ENCODE data around the gene EXOC1. TPM values are rescaled to one million over a fixed set of nuclear protein-coding genes. Genes with fewer than 3 reads are reported as not detected.

The EXOC1 gene
- total and polyA plus RNA-seq, 2 experiments from 2014 or later, result 13.4 to 22.2 TPM

DNA sequence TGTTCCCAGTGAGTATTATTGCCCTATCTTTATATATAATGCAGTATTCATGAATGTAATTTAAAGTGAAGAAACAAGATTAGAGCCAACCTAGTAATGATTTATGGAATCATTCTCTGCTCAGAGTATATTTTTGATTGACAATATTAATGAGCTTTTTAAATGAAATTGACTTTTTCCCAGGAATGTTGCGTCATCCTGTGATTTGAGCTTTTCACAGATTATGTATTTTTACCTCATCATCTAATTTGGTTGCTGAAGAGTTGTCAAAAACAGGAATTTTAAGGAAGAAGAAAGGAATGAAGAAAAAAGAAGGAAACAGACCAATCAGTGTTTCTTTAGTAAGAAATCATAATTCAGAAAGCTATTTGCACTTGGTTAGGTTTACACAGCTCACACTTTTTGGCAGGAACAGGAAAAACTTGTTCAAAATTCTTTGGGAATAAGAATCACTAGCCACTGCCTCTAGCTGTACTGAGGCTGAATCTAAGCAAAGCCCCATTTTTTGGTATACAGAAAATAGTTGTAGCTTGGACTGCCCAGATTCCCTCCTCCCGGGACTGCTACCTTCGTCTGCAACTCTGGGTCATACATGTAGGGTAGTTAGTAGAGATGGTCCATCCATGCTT, 27.3 kb downstream of the EXOC1 start:
- Mint-ChIP-seq H3K4me3 (no peak overlapping the region), H3K27me3 (ENCODE audit: insufficient read depth, low read depth, poor library complexity) (no peaks in the 10 kb centered on the region), H3K9me3 (no peaks in the 10 kb centered on the region), H3K27ac (no peak overlapping the region), H3K4me1 (peaks cover 5% of the 10 kb centered on the region; the same call in 2 of the 3 replicates), H3K36me3 (ENCODE audit: low read depth) (peaks cover 19% of the 10 kb centered on the region)
- ATAC-seq (no peak), DNase-seq (ENCODE audit: low spot score) (no peak)
- H3F3A ChIP-seq (replicated peaks; ENCODE audit: low read depth), result no peaks in the 10 kb centered on the region
- no peaks in the 10 kb centered on the region for H3K9me2 ChIP-seq (ENCODE audit: insufficient read depth)
- H3K4me3 ChIP-seq, result no peak overlapping the region
- no peak overlapping the region for H3K27ac ChIP-seq (ENCODE audit: low read depth)
- H4K20me1 ChIP-seq (replicated peaks; ENCODE audit: insufficient read depth), result no peaks in the 10 kb centered on the region; the same call in 1 of the 2 replicates
- H3K27me3 ChIP-seq (ENCODE audit: insufficient read depth), result no peaks in the 10 kb centered on the region
- TF ChIP-seq EZH2 (IDR thresholded peaks at IDR 0.05; ENCODE audit: low read depth, unreplicated experiment) (no peak), ZNF114 (CRISPR knock-in tag; IDR thresholded peaks at IDR 0.05) (no peak), NANOG (IDR thresholded peaks at IDR 0.05; ENCODE audit: borderline replicate concordance) (no peak), STAT1 (IDR thresholded peaks at IDR 0.05; ENCODE audit: unreplicated experiment) (no peak), POLR2AphosphoS5 (IDR thresholded peaks at IDR 0.05; ENCODE audit: low read depth) (no peak), CREB1 (CRISPR knock-in tag; IDR thresholded peaks at IDR 0.05; ENCODE audit: low read depth) (no peak), JUNB (IDR thresholded peaks at IDR 0.05; ENCODE audit: unreplicated experiment) (no peak), EZH2phosphoT487 (IDR thresholded peaks at IDR 0.05; ENCODE audit: unreplicated experiment) (no peak)
- TF ChIP-seq, protein P1, sequence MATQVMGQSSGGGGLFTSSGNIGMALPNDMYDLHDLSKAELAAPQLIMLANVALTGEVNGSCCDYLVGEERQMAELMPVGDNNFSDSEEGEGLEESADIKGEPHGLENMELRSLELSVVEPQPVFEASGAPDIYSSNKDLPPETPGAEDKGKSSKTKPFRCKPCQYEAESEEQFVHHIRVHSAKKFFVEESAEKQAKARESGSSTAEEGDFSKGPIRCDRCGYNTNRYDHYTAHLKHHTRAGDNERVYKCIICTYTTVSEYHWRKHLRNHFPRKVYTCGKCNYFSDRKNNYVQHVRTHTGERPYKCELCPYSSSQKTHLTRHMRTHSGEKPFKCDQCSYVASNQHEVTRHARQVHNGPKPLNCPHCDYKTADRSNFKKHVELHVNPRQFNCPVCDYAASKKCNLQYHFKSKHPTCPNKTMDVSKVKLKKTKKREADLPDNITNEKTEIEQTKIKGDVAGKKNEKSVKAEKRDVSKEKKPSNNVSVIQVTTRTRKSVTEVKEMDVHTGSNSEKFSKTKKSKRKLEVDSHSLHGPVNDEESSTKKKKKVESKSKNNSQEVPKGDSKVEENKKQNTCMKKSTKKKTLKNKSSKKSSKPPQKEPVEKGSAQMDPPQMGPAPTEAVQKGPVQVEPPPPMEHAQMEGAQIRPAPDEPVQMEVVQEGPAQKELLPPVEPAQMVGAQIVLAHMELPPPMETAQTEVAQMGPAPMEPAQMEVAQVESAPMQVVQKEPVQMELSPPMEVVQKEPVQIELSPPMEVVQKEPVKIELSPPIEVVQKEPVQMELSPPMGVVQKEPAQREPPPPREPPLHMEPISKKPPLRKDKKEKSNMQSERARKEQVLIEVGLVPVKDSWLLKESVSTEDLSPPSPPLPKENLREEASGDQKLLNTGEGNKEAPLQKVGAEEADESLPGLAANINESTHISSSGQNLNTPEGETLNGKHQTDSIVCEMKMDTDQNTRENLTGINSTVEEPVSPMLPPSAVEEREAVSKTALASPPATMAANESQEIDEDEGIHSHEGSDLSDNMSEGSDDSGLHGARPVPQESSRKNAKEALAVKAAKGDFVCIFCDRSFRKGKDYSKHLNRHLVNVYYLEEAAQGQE (IDR thresholded peaks at IDR 0.05; ENCODE audit: unreplicated experiment), result no peak
- TF ChIP-seq, protein P2, sequence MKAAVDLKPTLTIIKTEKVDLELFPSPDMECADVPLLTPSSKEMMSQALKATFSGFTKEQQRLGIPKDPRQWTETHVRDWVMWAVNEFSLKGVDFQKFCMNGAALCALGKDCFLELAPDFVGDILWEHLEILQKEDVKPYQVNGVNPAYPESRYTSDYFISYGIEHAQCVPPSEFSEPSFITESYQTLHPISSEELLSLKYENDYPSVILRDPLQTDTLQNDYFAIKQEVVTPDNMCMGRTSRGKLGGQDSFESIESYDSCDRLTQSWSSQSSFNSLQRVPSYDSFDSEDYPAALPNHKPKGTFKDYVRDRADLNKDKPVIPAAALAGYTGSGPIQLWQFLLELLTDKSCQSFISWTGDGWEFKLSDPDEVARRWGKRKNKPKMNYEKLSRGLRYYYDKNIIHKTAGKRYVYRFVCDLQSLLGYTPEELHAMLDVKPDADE (IDR thresholded peaks at IDR 0.05), result no peak
- TF ChIP-seq, protein P3, sequence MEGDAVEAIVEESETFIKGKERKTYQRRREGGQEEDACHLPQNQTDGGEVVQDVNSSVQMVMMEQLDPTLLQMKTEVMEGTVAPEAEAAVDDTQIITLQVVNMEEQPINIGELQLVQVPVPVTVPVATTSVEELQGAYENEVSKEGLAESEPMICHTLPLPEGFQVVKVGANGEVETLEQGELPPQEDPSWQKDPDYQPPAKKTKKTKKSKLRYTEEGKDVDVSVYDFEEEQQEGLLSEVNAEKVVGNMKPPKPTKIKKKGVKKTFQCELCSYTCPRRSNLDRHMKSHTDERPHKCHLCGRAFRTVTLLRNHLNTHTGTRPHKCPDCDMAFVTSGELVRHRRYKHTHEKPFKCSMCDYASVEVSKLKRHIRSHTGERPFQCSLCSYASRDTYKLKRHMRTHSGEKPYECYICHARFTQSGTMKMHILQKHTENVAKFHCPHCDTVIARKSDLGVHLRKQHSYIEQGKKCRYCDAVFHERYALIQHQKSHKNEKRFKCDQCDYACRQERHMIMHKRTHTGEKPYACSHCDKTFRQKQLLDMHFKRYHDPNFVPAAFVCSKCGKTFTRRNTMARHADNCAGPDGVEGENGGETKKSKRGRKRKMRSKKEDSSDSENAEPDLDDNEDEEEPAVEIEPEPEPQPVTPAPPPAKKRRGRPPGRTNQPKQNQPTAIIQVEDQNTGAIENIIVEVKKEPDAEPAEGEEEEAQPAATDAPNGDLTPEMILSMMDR (conservative IDR thresholded peaks at IDR 0.05; ENCODE audit: low read depth in 2 of 2), result no peak
- TF ChIP-seq, protein P4, sequence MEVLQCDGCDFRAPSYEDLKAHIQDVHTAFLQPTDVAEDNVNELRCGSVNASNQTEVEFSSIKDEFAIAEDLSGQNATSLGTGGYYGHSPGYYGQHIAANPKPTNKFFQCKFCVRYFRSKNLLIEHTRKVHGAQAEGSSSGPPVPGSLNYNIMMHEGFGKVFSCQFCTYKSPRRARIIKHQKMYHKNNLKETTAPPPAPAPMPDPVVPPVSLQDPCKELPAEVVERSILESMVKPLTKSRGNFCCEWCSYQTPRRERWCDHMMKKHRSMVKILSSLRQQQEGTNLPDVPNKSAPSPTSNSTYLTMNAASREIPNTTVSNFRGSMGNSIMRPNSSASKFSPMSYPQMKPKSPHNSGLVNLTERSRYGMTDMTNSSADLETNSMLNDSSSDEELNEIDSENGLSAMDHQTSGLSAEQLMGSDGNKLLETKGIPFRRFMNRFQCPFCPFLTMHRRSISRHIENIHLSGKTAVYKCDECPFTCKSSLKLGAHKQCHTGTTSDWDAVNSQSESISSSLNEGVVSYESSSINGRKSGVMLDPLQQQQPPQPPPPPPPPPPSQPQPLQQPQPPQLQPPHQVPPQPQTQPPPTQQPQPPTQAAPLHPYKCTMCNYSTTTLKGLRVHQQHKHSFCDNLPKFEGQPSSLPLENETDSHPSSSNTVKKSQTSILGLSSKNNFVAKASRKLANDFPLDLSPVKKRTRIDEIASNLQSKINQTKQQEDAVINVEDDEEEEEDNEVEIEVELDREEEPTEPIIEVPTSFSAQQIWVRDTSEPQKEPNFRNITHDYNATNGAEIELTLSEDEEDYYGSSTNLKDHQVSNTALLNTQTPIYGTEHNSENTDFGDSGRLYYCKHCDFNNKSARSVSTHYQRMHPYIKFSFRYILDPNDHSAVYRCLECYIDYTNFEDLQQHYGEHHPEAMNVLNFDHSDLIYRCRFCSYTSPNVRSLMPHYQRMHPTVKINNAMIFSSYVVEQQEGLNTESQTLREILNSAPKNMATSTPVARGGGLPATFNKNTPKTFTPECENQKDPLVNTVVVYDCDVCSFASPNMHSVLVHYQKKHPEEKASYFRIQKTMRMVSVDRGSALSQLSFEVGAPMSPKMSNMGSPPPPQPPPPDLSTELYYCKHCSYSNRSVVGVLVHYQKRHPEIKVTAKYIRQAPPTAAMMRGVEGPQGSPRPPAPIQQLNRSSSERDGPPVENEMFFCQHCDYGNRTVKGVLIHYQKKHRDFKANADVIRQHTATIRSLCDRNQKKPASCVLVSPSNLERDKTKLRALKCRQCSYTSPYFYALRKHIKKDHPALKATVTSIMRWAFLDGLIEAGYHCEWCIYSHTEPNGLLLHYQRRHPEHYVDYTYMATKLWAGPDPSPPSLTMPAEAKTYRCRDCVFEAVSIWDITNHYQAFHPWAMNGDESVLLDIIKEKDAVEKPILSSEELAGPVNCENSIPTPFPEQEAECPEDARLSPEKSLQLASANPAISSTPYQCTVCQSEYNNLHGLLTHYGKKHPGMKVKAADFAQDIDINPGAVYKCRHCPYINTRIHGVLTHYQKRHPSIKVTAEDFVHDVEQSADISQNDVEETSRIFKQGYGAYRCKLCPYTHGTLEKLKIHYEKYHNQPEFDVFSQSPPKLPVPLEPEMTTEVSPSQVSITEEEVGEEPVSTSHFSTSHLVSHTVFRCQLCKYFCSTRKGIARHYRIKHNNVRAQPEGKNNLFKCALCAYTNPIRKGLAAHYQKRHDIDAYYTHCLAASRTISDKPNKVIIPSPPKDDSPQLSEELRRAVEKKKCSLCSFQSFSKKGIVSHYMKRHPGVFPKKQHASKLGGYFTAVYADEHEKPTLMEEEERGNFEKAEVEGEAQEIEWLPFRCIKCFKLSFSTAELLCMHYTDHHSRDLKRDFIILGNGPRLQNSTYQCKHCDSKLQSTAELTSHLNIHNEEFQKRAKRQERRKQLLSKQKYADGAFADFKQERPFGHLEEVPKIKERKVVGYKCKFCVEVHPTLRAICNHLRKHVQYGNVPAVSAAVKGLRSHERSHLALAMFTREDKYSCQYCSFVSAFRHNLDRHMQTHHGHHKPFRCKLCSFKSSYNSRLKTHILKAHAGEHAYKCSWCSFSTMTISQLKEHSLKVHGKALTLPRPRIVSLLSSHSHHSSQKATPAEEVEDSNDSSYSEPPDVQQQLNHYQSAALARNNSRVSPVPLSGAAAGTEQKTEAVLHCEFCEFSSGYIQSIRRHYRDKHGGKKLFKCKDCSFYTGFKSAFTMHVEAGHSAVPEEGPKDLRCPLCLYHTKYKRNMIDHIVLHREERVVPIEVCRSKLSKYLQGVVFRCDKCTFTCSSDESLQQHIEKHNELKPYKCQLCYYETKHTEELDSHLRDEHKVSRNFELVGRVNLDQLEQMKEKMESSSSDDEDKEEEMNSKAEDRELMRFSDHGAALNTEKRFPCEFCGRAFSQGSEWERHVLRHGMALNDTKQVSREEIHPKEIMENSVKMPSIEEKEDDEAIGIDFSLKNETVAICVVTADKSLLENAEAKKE (CRISPR knock-in tag; IDR thresholded peaks at IDR 0.05), result no peak
- H3K4me2 ChIP-seq, result no peak overlapping the region
- no peaks in the 10 kb centered on the region for H3K4me1 ChIP-seq (ENCODE audit: insufficient read depth)
- no peak overlapping the region for H2AFZ ChIP-seq
- H3K79me2 ChIP-seq (replicated peaks; ENCODE audit: insufficient read depth), result no peaks in the 10 kb centered on the region
- H3K36me3 ChIP-seq (ENCODE audit: insufficient read depth), result no peaks in the 10 kb centered on the region; the same call in 1 of the 2 replicates
